Measurements from ENCODE around the gene MGAT4C. TPM values are rescaled to one million over a fixed set of nuclear protein-coding genes. Genes with fewer than 3 reads are reported as not detected.

Gene MGAT4C
- polyA plus RNA-seq, 1 donor: 0.37 TPM

- DNase-seq (ENCODE audit: low read depth): no peak
Observed at GRCh38 chr12:86229772-86230171, 26.4 kb downstream of the MGAT4C start.

- no peak for DNase-seq (ENCODE audit: low read depth)
Observed at GRCh38 chr12:86228656-86229055, 27.5 kb downstream of the MGAT4C start.

DNA sequence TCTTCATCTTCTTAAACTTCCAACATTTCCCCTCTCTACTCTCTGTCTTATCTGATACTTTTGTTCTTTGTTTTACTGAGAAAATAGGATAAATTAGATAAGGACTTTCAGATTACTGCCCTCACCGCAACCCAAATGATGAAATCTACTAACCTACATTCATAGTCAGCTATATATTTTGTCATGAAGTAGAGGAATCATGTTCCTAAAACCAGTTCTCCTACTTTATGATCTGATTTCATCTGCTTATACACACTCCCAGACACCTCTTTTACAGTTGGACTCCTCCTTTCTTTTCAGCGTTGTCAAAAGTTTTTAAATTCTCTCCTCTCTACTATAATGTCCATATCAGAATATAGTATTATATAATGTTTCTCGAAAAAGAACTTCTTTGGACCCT, 29.7 kb downstream of the MGAT4C start:
- DNase-seq (ENCODE audit: low read depth): no peak

DNA sequence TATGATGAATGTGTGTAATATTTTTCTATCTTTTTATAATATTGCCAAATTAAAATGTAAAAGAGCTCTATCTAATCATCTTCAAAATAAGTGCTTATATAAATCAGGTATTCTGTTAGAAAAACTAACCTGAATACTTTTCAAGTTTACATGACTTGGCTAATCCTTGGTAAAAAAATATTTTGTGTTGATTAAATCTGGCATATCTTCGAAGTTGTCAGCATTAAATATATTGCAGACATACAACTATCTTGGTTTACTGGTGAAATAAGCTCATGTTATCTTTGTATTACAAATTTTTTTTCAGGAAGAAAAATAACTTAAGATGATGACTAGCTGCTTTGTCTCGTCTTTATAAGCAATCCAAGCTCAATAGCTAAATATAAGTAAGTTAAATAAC, 39.6 kb downstream of the MGAT4C start:
- DNase-seq (ENCODE audit: low read depth): no peak

GRCh38 chr12:86213012-86213411, 43.2 kb downstream of the MGAT4C start:
- DNase-seq (ENCODE audit: low read depth): no peak

GRCh38 chr12:86198696-86199444, 57.3 kb downstream of the MGAT4C start:
- DNase-seq (ENCODE audit: low read depth): no peak

DNA sequence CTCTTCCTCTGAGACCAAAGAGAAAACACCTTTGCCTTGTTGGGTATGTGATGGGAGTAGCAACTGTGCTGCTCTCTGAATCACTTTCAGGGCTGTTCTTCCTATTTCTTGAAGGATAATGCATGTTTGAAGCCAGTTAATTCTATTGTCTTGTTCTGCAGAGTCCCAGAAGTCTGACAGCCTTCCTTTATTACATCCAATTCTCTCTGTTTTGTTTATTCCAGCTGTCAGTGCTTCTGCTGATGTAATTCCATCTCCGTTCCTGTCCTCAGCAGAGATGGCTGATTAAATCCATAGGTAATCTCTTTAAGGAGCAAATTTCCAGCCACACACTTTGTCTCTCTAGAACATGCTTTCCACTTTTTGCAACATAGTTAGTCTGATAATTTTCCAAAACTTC, 59.7 kb downstream of the MGAT4C start:
- DNase-seq (ENCODE audit: low read depth): no peak

DNA sequence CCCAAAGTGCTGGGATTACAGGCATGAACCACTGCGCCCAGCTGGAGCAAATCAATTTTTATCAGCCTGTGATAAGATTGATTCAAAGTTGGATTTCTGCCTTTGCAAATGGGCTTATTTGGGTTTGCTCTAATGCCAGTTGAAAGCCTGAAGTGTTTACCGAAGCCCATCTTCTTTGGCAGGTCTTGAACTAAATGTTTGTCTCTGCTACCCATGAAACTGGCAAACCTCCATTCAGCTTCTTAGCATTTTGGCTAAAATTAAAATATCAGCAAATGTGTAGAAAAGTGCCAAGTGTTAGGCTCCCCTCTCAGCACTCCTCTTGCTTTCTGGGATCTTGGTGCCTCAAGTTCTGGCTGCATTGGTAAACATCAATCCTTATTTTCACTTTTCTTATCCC, 61.5 kb downstream of the MGAT4C start:
- no peak for DNase-seq (ENCODE audit: low read depth)

DNA sequence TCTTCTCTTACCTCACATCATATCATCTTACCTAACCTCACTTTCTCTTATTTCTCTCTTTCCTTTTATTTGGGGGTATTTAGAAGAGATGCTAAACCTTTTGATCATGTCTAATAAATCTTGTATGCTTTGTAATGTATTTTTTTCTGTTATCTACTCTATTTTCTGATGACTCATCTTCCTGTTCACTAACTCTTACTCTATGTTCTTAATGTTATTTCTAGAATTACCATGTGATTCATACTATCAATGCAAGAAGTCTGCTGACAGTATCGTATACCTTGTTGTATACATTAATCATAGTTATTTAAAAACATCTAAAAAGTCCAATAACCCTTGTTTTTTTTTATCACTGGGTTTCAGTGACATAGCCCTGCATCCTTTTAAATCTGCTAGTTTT, 62.3 kb downstream of the MGAT4C start:
- no peak for DNase-seq (ENCODE audit: low read depth)

DNA sequence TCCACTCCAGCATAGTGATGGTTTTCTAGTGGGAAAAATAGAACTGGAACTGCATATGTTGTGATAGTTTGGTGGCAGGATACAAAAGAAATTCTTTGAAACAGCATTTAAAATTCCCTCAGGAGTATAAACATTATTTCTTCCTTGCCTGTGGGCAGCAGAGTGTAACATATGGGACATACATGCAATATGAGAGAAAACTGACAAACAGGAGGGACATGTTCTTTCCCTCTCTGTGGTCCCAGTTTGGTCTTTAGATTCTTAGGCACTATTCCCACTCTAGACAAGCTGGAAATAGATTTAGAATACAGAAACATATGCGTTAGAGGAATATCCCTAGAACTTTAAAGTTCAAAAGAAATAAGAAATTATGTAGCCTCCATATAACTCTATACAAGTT, 68.0 kb downstream of the MGAT4C start:
- no peak for DNase-seq (ENCODE audit: low read depth)

GRCh38 chr12:86186449-86186848, 69.7 kb downstream of the MGAT4C start:
- DNase-seq (ENCODE audit: low read depth): no peak

GRCh38 chr12:86179855-86180254, 76.3 kb downstream of the MGAT4C start:
- no peak for DNase-seq (ENCODE audit: low read depth)

GRCh38 chr12:86174188-86174587, 82.0 kb downstream of the MGAT4C start:
- DNase-seq (ENCODE audit: low read depth): no peak

- no peak for DNase-seq (ENCODE audit: low read depth)
Observed at GRCh38 chr12:86172913-86173443, 83.2 kb downstream of the MGAT4C start.

DNA sequence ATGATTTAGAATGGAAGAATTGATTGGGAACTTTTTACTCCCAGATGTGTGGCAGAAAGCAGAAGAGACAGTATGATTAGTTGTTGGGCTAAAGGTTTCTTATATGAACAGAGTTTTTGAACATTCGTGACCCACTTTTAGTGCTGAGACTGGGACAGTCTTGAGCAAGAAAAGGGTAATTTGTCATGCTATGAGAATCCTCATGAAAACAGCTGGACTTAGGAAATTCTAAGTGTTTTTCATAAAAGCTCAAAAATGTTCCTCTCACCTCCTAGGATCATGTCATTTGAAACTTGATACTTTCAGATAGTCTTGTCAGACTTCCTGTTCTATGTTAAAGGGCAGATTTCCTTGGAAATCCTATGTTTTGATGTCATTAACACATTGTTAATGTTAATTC, 86.1 kb downstream of the MGAT4C start:
- DNase-seq (ENCODE audit: low read depth): no peak

GRCh38 chr12:86158956-86159355, 97.2 kb downstream of the MGAT4C start:
- DNase-seq (ENCODE audit: low read depth): no peak

DNA sequence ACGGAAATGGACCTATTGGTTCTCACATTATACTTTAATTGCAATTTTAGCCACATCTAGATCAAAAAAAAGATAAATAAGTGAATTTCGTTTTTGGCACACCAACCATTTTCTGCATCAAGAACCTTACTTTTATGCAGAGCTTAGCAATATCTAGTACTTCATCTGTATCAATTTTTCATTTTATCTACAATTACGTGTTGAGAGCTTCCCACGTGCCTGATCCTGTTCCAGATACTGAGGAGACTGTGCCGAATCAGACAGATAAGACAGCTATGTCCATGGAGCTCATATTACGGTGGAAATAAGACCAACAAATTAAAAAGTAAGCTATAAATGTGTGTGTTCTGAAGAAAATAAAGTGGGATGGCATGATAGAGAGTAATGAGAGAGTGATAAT, 101.6 kb downstream of the MGAT4C start:
- DNase-seq (ENCODE audit: low read depth): no peak

DNA sequence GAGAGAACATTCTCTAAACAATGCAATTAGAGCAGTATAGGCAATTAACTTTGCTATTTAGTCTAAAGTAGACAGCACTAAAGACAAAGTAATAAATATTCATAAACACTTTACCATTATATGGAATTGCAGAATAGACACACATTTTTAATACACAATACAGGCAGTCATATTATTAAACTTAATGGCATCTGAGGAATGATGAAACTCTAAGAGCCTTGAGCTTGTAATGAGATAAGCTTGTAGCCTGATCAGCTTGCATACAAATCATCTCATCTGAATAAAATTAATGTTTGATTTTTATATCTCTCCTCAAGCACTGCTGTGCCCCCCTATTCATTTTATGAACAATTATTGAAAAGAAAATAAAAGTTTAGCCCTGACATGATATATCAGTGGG, 107.6 kb downstream of the MGAT4C start:
- no peak for DNase-seq (ENCODE audit: low read depth)

DNA sequence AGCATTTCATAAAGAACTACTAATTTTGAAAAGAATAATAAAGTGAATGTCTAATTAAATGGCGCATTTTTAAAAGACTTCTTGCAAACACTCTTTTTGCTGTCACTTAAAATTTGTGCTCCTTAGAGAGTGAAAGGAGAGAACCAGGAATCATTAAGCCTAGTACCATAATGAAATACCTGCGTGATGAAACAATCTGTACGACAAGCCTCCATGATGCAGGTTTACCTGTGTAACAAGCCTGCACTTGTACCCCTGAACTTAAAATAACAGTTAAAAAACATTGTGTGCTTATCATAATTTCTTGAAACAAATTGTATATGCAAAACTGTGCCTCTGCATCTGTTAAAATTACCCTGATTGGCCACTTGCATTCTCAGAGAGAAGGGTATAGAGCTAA, 108.1 kb downstream of the MGAT4C start:
- DNase-seq (ENCODE audit: low read depth): no peak

GRCh38 chr12:86145156-86145555, 111.0 kb downstream of the MGAT4C start:
- DNase-seq (ENCODE audit: low read depth): no peak

GRCh38 chr12:86143162-86143561, 113.0 kb downstream of the MGAT4C start:
- DNase-seq (ENCODE audit: low read depth): no peak

- DNase-seq (ENCODE audit: low read depth): no peak
Observed at GRCh38 chr12:86139671-86140070, 116.5 kb downstream of the MGAT4C start.

GRCh38 chr12:86138770-86139169, 117.4 kb downstream of the MGAT4C start:
- no peak for DNase-seq (ENCODE audit: low read depth)

DNA sequence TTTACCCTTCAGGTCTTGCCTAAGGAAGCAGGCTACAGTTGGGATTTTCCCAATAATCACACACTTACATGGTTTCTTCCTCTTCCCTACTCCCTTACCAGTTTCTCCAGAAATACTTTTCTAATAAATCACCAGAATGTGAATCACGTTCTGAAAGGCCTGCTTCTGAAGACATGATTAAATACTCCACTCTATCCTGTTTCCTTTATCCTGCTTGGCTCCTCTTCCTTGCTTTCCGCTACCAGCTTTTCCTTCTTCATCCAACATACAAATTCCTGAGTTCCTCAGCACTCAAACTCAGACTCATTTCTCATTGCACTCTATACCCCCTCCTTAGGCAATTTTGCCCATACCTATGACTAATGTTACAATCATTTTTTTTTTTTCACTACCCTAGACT, 118.3 kb downstream of the MGAT4C start:
- no peak for DNase-seq (ENCODE audit: low read depth)
